ENCODE data around the gene SELENOO.
A peak's percentile ranks its signal among the peaks of the same experiment; 100 is the strongest.
"Not testable (repeated sequence)": the region's sequence is repeated elsewhere in the genome, so short reads cannot be mapped to it uniquely, and the experiment has no call there.

The SELENOO gene

GRCh38 chr22:50200461-50201190, at the start of gene SELENOO:
TSS of gene SELENOO (plus strand) at chr22:50201011. CDS start at chr22:50201037, 26 bp downstream.
- peak; percentile 93 for DNase-seq

GRCh38 chr22:50151571-50152537, 49.0 kb upstream of the SELENOO start:
- no peak for DNase-seq

GRCh38 chr22:50153056-50153755, 47.6 kb upstream of the SELENOO start:
- no peak for DNase-seq

GRCh38 chr22:50153756-50154140, 47.1 kb upstream of the SELENOO start:
- DNase-seq = no peak

GRCh38 chr22:50157709-50158375, 43.0 kb upstream of the SELENOO start:
- no peak for DNase-seq

- no peak for DNase-seq
Measured at GRCh38 chr22:50160947-50161346, 39.9 kb upstream of the SELENOO start.

GRCh38 chr22:50161508-50162390, 39.1 kb upstream of the SELENOO start:
- DNase-seq = no peak

- DNase-seq = no peak
Measured at GRCh38 chr22:50162391-50162956, 38.3 kb upstream of the SELENOO start.

GRCh38 chr22:50165436-50166123, 35.2 kb upstream of the SELENOO start:
- no peak for DNase-seq

GRCh38 chr22:50167689-50168489, 32.9 kb upstream of the SELENOO start:
- no peak for DNase-seq

GRCh38 chr22:50168490-50169180, 32.2 kb upstream of the SELENOO start:
- DNase-seq = not testable (repeated sequence)

GRCh38 chr22:50169181-50169759, 31.5 kb upstream of the SELENOO start:
- DNase-seq = no peak

GRCh38 chr22:50169774-50170341, 31.0 kb upstream of the SELENOO start:
- no peak for DNase-seq

- DNase-seq = no peak
Measured at GRCh38 chr22:50170453-50171318, 30.1 kb upstream of the SELENOO start, which contains the start of gene PANX2. TSS of gene PANX2 (plus strand) at chr22:50170731. CDS start at chr22:50170731, 0 bp downstream.

- no peak for DNase-seq
Measured at GRCh38 chr22:50171319-50171964, 29.4 kb upstream of the SELENOO start.

- DNase-seq = no peak
Measured at GRCh38 chr22:50171965-50172421, 28.8 kb upstream of the SELENOO start.

Data from activated CD4-positive, alpha-beta T cell treated with anti-CD3 and anti-CD28 coated beads, Interleukin-2, amount 50 U/mL, for 1 hour (primary cell).